NCI-H345 treated with DMSO at 0.1 percent for 48 hours (cell line): ENCODE measurements around the gene HDAC8.

ENCODE experiments used
- DNase-seq: peaks from one replicate; lab custom pipeline; 2025; ENCODE audit not compliant: unreplicated experiment; lab: John Stamatoyannopoulos, UW

Gene HDAC8

GRCh38 chrX:72297953-72298730 lies 274.5 kb downstream of the HDAC8 start:
- no peak for DNase-seq

- DNase-seq: no peak
These were observed 275.7 kb downstream of the HDAC8 start for GRCh38 chrX:72296991-72297390.

GRCh38 chrX:72295745-72296144 lies 276.9 kb downstream of the HDAC8 start:
- DNase-seq: no peak

GRCh38 chrX:72294497-72294896 lies 278.1 kb downstream of the HDAC8 start:
- DNase-seq: no peak

- no peak for DNase-seq
These were observed 290.3 kb downstream of the HDAC8 start for GRCh38 chrX:72282302-72282701.

- no peak for DNase-seq
These were observed 292.3 kb downstream of the HDAC8 start for GRCh38 chrX:72280321-72280845.
